Measurements from ENCODE around the gene TFE3.
"Not testable (repeated sequence)": the region's sequence is repeated elsewhere in the genome, so short reads cannot be mapped to it uniquely, and the experiment has no call there.

The TFE3 gene

DNA sequence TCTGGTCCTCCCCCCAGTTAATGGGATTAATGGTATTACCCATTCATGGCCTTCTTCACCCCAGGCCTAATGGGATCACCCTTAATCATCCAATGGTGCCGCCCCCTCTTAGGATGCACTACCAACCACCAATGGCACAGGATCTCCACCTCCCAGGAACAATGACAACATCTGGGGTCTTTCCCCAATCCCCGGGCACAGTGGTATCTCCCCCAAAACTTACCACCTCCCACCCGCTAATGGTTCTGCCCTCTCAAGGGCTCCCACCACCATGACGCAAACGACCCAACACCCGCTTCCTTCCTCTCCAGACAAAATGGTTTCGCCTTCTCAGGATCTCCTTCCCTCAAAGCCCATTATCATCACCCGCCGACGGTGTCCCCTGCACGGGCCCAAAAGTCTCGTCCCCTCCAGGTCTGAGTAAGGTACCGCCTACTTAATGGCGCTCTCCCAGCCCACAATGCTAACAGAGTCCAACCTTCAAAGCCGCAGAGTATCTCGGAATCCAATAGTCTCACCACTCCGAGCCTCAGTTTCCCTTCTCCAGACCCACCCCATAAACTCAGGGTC is 41.6 kb downstream of the TFE3 start:
- no peak for DNase-seq (ENCODE audit: low spot score)

DNA sequence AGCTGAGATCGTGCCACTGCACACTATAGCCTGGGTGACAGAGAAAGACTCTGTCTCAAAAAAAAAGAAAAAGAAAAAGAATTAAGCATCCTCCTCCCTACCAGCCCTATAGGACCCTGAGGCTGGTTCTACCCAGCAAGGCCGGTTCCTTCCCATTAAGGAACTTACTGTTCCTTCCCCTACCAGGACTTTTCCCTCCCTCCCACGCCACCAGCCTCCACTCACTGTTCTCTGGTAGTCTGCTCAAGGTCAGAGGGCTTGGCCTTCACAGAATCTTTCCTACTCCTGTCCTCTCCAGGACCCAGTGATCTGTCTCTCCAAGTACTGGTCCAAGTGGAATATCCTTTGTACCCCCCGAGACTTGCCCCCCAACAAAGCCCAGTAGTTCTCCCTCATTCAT is 42.5 kb downstream of the TFE3 start:
- no peak for DNase-seq (ENCODE audit: low spot score)

DNA sequence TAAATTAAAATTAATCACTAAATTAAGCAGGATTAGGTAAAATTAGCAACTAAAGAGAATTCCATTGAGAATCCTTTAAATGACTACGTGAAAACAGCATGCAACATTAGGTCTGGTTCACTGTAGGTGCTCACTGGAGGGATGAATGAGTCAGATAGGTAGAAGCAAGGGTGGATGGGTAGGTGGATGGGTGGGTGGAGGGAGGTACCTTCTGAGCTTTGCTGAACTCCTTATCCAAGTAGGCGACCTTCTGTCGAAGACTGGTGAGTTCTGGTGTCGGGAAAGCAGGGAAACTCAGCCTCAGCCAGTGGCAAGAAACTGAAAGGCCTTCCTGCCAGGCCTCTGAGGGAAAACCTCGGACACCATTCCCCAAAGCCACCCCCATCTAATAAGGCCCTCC is 44.1 kb downstream of the TFE3 start:
- DNase-seq (ENCODE audit: low spot score): no peak

DNA sequence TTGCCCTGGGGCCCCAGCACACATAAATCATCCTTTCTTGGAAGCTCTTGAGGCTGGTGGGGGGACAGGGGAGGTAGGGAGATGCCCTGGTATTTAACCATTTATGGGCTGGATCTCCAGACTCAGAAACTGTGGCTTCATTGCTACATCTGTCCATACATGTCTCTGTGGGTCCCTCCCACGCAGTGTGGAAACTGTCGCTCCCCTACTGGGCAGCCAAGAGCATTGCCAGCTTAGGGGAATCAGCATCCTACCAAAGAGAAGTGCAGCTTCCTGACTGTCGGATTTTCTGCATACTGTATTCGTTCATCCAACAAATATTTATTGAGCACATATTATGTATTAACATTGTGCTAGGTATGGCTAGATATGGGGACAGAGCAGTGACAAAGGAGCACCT is 44.8 kb downstream of the TFE3 start:
- no peak for DNase-seq (ENCODE audit: low spot score)

DNA sequence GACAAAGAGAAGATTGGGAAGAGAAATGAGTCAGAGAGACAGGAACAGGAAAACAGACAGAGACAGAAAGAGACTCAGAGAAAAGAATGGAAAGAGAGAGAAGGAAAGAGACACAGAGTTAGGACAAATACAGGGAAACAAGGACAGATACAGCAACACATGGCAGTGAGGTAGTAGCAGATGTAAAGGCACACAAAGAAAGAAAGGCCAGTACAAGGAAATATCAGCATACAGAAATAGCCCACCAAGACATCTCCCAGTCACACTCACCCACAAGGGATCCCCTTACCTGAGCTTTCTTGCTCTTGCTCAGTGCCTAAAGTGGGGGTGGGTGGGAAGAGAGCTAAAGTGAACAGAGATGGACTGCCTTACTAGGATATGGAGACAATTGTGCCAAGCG is 45.3 kb downstream of the TFE3 start:
- no peak for DNase-seq (ENCODE audit: low spot score)

DNA sequence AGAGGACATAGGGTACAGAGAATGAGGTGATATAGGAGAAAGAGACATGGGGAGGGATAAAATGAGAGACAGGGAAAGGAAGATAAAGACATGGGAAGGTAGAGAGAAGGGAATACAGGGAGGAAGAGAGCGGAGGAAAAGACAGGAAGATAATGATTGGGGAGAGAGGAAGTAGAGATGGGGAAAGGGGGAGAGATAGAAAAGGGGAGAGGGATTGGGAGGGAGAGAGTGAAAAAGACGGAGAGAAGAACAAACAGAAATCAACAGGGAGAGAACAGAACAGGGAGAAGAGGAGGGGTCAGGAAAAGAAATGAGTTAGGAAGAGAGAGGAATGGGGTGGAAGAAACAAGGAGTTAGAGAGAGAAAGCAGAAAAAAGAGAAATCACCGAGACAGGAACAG is 45.7 kb downstream of the TFE3 start:
- no peak for DNase-seq (ENCODE audit: low spot score)

DNA sequence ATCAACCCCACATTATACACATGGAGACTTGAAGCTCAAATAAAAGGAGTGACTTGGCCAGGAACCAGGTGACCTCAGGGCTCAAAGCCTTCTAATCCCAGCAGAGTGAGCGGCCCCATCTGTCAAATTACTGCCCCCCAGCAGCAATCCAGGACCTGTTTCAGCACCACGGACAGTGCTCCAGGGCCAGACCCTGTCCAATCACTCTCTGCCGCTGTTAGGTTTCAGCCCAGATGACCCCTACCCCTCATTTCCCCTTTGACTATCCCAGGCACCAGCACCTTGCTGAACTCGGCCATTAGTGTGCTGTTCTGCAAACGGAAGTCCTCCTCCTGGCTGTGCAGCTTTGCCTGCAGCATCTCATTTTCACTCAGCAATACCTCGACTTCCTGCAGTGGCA is 46.2 kb downstream of the TFE3 start:
- no peak for DNase-seq (ENCODE audit: low spot score)

DNA sequence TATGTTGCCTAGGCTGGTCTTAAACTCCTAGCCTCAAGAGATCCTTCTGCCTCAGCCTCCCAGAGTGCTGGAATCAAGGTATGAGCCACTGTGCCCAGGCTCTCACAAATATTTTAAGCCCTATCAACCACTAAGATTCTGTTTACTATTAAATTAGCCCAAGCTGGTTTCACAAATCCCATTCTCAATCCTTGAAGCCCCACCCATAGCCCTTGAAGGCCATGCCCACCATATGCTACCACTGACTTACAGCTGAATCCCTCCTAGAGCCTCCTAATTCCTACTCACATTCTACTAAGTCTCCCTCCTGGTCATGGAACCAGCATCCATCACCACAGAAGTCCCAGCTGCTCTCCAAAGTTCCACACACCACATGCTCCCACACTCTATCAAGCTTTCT is 50.8 kb downstream of the TFE3 start:
- no peak for DNase-seq (ENCODE audit: low spot score)

DNA sequence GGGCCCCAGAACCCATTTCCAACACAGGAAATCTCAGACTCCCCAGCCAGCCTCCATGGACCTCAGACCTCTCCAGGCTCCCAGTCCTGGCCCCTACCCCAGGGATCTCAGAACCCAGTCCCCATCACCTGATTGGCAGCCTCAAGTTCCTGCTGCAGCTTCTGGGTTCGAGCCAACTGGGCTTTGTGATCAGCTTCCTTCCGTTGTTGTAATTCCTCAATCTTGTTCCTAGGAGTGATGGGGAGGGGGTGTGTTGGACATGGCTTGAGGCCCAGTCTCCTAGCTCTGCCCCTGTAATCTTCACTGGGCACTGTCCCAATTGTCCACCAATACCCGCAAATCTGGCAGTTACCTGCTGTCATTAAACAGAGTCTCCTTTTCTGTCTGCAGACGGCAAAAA is 53.7 kb downstream of the TFE3 start:
- DNase-seq (ENCODE audit: low spot score): no peak

DNA sequence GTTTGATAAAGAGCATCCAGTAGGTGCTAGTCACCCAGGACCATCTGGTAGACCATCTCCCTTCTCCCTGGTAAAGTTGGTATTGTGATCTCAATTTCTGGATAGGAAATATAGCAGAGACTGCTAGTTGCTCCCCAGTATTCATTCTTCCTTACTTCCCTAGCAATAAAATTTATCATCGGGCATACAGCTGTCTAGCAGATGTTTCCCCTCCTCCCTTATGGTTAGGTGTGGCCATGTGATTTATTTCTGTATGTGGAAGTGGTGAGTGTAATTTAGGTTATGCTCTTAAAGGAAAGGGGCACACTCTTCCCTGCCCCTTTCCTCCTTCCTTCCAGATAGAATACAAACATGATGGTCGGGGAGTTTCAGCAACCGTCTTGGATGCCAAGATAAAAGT is 59.3 kb downstream of the TFE3 start:
- no peak for DNase-seq (ENCODE audit: low spot score)

DNA sequence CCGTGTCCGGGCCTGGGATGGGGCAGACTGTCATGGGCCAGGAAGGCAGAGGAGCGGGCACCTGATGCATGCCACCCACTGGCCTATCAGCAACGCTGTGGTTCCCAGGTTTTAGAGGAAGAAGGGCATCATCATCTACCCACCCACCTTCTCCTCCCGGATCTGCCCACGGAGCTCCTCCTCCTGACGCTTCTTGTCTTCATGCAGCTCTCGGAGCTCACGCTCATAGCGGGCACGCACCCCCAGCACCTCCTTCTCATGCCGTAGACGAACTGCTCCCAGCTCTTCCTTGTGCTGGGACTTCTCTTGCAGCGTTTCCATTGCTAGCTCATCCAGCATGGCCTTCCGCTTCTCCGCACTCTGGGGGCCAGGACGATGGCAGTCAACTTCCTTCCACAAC is 60.1 kb downstream of the TFE3 start:
- no peak for DNase-seq (ENCODE audit: low spot score)

DNA sequence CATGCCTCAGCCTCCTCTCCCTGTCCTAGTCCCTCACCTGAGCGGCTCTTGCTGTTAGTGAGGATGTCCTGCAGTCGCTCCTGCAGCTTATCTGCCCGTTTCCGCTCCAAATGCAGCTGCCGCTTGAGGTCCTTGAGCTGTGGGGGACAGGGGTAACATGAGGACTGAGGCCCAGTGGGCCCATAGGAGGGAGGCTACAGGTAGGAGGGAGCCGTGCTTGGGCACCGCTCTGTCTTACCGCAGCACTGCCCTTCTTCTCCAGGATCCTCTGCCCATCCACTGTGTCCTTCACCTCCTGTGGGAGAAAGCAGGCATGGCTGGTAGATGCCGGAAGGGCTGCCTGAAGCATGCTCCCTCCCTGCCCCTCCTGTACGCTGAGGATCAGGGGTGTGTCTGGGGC is 62.0 kb downstream of the TFE3 start:
- no peak for DNase-seq (ENCODE audit: low spot score)

DNA sequence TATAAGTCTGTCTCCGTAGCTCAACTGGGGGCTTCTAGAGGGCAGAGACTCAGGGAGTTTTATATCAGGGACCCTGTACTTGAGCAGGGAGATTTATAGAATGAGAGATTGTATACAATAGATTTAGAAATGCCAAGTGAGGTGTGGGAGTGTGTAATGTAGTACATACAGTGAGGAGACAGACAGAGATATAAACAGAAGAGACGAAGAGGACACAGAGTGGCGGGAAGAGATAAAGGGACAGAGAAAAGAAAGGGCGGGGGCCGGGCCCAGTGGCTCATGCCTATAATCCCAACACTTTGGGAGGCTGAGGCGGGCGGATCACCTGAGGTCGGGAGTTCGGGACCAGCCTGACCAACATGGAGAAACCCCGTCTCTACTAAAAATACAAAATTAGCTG is 62.8 kb downstream of the TFE3 start:
- DNase-seq (ENCODE audit: low spot score): not testable (repeated sequence)

All from hematopoietic multipotent progenitor cell treated with erythropoietin and hydrocortisone succinate and interleukin-3 and kit ligand, for 17 days (in vitro differentiated cells).